Measurements from ENCODE around the gene ARHGEF40.
A peak's percentile ranks its signal among the peaks of the same experiment; 100 is the strongest.
"Not testable (repeated sequence)": the region's sequence is repeated elsewhere in the genome, so short reads cannot be mapped to it uniquely, and the experiment has no call there.

ARHGEF40 gene

DNA sequence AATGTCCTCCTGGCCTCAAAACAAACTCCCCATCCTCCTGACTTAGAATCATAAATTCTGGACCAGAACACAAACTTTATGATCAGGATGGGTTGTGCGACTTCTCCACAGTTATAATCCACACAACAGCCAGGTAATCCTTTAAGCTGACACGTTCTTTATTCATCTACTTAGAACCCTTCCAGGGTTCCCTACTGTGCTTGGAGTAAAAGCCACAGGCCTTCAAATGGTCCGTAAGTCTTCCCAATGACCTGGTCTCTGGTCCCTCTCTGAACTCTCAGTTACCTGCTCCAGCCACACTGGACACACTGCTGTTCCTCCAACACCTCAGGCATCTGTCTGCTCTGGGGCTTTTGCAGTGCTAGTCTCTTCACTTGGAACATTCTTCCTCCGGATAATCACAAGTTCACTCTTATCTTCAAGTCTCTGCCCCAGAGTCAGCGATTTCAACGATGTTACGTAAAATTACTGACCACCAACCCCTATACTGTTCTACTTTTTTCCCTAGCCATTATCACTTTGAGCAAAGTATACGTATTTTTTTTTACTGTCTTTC lies 29.7 kb upstream of the ARHGEF40 start:
- no peak for DNase-seq

DNA sequence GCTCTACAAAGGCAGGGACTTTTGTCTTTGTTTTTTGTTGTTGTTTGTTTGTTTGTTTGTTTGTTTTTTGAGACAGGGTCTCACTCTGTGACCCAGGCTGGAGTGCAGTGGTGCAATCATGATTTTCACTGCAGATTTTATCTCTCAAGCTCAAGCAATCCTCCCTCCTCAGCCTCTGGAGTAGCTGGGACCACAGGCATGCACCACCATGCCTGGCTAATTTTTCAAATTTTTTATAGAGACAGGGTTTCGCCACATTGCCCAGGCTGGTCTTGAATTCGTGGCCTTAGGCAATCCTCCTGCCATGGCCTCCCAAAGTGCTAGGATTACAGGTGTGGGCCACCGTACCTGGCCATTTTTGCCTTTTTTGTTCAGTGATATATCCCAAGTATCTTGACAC lies 29.2 kb upstream of the ARHGEF40 start:
- not testable (repeated sequence) for DNase-seq

DNA sequence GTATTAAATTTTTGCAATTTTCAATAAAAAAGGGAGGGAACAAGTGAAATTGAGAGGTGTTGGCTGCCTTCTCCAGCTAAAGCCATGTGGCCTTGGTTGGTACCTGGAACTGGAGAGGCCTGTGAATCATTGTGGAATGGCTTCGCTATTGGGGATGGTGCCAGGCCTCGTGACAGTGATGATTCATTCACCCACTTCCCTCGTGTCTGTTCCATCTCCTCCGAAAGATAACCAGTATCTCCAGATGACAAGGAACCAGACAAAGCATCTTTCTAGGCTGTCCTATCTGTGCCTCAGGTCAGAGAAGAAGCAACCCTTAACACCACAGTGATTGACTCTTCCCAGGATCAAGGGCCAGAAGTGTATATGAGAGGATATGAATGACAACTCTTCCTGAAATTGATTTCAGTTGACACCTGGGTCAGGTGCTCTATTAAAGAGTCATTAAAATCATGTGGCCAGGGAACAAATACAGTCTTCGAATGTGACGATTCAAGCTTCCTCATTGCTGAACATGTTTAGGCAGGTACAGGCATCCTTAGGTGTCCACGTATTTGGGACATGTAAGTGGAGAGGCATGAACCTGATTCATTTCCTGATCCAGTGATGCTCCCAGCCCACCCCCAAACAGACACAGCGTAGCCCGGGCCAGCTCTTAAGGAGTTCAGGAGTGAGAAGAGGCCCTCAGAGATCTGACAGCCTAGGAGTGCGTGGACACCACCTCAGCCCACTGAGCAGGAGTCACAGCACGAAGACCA lies 28.2 kb upstream of the ARHGEF40 start, which contains the start of gene RNASE7:
Gene RNASE7, plus strand, starts transcription at position 687 of the 758 bp plus-strand sequence. CDS start 631 bp downstream, outside the sequence.
- no peak for DNase-seq

DNA sequence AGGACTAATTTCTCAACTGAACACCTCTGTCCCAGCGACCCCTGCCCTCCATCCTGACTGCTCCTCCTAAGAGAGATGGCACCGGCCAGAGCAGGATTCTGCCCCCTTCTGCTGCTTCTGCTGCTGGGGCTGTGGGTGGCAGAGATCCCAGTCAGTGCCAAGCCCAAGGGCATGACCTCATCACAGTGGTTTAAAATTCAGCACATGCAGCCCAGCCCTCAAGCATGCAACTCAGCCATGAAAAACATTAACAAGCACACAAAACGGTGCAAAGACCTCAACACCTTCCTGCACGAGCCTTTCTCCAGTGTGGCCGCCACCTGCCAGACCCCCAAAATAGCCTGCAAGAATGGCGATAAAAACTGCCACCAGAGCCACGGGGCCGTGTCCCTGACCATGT lies 27.2 kb upstream of the ARHGEF40 start:
- DNase-seq = no peak

DNA sequence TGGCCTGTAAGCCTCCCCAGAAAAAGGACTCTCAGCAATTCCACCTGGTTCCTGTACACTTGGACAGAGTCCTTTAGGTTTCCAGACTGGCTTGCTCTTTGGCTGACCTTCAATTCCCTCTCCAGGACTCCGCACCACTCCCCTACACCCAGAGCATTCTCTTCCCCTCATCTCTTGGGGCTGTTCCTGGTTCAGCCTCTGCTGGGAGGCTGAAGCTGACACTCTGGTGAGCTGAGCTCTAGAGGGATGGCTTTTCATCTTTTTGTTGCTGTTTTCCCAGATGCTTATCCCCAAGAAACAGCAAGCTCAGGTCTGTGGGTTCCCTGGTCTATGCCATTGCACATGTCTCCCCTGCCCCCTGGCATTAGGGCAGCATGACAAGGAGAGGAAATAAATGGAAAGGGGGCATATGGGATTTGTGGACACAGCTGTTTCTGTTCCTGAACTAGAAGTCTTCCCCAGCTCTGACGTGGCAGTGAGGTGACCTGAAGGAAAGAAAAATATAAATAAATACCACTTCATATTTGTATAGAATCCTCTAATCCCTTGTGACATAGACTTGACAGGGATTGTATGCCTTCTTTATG lies 26.6 kb upstream of the ARHGEF40 start:
- no peak for DNase-seq

DNA sequence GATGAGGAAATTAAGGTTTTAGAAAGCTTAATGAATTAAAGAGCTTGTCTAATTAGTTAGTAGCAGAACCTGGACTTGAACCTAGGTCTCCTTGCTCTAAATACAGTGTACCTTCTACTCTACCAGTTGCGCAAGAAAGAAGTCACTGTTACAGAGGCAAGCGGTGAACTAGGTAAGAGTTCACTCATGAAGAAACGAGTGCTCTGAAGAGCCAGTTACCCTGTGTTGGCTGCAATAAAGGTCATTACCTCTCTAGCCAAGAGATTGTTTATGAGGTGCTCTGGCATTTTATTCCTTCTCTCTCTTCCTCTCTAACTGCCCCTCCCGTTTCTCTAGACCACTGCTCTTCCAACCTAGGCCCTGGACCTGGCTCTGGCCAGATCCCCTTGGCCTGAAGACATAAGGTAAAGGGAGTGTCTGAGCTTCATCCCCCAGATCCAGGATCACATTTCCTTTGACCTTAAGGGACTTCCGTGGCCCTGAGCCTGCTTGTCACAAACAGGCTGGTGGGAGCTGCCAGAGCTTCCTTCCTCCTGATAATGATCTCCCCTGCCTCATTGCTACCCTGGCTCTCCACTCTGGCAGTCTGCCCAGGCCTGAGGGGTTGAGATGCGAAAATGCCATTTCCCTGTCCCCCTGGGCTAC lies 26.0 kb upstream of the ARHGEF40 start:
- peak; percentile 84 for DNase-seq

DNA sequence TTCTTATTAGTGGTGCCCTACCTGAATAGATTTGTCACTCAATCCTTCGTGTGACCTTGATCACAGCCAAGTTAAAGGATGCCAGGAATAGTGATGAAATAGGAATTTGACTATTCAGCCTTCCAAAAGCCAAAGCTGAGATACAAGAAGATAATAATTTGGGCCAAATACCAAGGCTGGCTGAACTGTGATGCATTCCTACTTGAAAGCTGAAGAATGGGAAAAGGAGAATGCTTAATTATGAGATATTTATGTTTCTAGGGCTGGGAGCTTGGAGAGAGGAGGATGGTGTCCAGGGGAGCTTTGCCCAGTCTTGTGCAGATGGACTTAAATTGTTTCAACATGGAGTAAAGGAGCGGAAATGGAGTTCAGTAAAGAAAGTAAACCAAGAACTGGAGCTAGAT lies 22.7 kb upstream of the ARHGEF40 start:
- no peak for DNase-seq

DNA sequence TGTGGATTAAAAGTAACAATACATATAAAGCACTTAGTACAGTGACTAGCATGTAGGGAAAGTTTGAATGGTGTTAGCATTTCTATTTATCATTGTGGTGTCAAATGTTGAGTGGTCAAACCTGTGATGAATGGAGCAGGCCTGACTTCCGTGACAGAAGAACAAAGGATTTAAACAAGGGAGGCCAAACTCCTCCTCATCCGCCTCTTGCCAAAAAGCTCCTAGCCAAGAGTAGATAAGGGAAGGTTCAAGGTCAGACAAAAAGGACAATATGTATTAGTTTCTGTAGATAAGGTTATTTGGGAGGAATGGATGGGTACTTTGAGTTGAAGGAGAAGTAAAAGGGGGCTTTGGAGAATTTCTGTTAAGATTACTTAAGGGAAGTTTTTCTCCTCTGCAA lies 21.5 kb upstream of the ARHGEF40 start:
- DNase-seq = no peak

DNA sequence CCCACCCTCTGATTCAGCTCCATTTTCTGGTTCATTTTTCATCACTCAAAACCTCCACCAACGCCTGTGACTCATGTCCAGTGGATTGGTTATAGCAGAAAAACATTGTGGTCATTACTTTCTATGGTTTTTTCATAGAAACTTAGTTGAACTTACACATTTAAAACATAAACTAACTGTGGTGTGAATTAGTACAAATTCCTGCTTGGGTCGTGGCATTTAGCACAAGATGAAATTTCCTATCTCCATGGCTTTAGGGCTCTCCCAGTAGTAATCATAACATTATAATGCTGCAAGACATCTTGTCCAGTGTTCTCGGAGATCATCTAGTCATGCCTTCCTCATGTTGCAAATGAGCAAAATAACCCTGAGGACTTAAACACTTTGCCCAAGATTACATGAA lies 20.8 kb upstream of the ARHGEF40 start:
- DNase-seq = no peak

DNA sequence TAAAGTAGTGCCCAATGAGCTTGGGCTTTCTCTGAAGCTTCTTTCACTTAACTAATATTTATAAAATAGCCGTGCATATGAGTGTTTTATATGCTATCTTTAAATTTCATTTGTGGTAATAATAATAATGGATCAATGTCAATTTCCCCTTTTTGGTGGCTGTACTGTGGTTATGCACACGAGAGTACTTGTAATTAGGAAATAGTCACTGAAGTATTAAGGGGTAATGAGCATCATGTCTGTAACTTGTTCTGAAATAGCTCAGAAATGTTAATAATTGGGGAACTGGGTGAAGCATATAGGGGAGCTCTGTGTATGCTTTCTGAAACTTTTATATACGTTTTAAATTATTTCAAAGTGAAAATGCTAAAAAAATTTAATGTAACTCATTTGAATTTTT lies 19.5 kb upstream of the ARHGEF40 start:
- DNase-seq = no peak

DNA sequence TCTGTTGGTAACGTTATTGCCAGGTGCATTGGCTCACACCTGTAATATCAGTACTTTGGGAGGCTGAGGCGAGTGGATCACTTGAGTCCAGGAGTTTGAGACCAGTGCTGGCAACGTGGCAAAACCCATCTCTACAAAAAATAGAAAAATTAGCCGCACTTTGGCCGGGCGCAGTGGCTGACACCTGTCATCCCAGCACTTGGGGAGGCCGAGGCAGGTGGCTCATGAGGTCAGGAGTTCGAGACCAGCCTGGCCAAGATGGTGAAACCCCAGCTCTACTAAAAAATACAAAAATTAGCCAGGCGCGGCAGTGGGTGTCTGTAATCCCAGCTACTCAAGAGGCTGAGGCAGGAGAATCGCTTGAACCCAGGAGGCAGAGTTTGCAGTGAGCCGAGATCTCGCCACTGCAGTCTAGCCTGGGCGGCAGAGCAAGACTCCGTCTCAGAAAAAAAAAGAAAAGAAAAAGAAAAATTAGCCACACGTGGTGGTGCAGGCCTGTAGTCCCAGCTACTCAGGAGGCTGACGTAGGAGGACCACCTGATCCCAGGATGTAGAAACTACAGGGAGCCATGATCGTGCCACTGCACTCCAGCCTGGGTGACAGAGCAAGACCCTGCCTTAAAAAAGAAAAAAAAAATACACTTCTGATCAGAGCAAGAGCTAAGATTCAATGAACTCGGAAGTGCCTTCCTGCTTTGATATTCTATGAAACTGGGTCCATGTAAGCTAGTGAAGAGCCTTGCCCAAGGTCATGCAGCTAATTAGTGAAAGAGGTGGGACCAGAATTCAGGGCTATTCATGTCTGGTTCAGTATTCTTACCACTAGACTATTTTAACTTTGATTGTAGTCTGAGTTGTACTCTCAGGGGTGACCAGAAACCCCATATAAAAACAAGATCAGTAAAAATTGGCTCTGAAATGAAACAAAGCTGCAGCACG lies 16.7 kb upstream of the ARHGEF40 start:
- no peak for DNase-seq

DNA sequence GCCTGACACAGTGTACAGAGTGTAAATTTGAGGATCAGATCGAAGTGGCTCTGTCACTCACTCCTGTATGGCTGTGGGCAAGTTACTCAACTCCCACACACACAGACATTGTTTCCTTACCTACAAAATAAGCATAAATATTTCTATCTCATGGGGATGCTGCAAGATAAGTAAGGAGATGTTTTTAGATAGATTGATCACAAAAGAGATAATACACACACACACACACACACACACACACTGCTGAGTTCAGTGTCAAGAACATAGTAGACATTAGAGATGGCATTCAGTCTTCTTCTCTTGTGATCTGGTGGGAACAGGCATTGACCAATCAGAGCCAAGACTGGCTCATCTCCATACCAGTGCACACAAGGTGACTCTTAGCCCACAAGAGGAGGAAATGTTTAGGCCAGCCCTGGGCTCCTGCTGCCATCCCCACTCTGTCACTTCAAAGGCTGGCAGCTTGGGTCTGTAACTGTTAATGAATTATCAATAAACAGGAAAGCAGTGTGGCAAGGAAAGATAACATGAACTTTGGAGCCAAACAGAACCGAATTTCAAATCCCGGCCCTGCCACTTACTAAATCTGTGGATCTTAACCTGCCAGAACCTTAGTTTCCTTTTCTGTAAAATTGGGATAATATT lies 15.9 kb upstream of the ARHGEF40 start:
- no peak for DNase-seq

DNA sequence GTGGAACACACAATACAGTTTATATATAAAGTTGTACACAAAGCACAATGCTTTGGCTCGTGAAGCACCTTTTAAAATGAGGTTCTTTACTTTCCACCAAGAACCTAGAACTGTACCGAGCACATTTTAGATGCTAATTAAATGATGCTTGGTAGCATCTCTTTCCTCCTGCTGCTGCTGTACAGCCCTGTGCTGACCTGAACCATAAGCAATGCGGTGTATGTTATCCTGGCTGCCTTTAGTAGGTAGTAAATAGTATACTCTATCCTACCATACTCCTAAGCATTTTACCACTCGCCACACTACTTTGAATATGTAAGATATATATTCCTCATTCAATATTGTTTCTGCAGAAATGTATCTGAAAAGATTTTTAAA lies 15.3 kb upstream of the ARHGEF40 start:
- DNase-seq = no peak

DNA sequence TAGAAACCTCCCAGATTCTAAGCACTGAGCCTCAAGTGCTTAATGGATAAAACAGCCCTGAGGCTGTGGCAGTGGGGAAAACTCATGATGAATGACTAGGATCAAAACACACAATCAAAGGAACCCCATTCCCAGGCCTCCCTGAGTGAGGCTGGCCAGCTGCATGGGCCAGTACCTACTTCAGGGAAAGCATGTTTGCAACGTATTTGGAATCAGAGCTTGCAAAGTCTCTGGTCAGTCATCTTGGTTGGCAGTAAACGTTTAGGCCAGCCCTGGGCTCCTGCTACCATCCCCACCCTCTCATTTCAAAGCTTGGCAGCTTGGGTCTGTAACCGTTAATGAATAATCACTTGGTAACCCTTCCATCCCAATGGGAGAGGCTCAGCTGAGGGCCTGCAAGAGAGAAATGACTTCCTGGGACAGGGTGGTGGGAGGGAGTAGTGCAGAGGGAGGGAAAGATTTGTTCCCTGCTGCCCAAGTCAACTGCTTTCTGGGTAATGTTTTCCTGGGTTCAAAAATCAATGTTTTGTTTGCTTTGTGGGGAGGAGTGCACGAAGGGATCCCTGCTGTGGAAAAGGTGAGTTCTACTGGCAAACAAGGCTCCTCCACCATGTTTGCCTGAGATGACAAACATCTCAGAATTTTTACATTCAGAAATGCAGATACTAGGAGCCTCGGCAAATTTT lies 14.5 kb upstream of the ARHGEF40 start:
- no peak for DNase-seq

DNA sequence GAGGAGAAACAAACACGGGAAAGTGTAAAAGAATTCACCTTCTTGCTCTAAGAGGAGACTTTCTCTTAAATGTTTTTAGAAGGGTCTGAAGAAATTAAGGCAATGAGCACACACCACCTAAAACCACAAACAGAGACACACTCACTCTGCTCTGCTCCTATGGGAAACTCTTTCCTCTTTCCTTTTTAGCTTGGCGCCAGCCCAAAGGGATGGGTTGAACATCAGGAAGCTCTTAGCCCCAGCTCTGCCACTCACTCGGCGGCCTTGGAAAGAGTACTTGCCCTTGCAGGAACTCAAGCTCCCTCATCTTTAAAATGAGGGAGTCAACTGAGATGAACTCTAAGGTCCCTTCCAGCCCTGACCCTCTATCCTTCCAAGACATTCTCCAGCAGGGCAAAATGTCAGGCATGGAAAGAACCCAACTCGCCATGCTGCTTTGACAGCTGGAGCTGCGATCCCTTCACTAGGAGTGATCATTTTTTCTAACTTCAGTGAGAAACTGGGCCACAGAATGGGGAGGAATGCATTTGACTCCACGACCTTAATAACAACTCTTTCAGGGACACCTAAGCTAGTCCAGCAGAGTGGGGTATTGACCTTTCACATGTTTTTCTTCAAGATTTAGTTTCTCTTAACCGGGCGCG lies 13.5 kb upstream of the ARHGEF40 start:
- DNase-seq = no peak

DNA sequence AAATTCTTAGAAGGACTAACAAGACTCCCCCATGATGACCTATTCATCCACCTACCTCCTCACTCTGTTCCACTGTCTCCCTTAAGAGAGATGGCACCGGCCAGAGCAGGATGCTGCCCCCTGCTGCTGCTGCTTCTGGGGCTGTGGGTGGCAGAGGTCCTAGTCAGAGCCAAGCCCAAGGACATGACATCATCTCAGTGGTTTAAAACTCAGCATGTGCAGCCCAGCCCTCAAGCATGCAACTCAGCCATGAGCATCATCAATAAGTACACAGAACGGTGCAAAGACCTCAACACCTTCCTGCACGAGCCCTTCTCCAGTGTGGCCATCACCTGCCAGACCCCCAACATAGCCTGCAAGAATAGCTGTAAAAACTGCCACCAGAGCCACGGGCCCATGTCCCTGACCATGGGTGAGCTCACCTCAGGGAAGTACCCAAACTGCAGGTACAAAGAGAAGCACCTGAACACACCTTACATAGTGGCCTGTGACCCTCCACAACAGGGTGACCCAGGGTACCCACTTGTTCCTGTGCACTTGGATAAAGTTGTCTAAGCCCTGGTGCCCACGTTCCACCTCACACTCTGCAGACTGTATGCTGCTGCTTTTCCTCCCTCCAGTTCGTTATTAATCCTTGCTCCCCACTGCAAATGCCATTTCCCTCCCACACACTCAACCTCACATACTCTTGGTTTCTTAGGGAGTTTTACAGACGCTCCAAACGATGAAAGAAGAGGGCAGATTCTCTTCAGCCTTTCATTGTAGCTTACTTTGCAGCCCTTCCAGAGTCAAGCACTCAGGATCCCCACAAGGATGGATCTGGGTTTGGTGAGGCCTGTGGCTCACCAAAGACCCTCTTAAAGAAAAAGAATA lies 12.1 kb upstream of the ARHGEF40 start, which contains the start of gene RNASE8:
Gene RNASE8, plus strand, starts transcription at position 20 of the 873 bp plus-strand sequence. Its CDS starts 71 bp downstream, at position 91.
- no peak for DNase-seq

DNA sequence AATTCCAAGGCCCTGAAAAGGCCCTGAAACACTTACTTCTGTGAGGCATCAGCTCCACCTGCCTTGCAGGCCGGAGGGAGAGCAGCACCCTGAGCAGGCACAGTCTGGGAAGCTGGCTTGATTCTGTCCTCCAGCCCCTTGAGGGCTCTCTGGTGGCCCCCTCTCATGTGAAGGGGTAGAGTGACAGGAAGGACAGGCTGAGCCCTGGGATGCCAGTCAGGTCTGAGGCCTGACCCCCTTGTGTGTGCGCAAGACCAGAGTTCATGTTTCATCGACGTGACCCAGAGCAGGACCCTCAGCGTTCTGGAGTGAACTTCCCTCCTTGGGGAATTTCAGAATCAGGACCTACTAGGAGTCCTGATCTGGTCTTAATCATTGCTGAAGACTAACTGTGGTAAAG lies 11.2 kb upstream of the ARHGEF40 start:
- no peak for DNase-seq

DNA sequence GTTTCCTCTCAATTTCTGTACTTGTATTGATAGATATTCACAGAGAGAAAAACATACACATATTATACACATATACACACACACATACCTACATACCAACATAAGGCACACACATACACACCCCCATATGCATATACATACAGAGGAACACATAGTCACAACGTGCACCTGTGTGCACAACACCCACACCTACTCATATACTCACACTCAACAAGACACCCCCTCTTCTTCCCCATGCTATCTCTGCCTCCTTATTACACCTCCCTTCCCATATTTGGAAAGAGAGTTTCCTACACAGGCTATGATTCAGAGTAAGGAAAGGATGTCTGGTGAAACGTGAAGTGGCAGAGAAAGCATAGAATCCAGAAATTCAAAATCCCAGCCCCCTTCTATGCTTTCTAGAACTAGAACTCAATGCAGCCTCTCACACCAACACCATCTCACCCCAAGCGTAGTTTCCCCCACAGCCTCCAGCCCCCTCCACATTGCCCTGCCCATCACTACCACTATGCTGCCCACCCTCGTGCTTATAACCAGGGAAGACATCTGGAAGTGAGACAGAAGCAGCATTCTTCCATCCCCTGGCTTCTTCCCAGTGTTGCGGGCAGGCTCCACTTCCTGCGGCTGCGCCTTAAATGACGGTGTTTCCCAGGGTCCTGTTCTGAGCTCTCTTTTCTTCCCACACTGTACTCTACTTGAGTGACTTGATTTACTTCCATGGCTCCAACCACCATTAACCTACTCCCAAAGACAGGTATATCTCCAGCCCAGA lies 10.1 kb upstream of the ARHGEF40 start:
- DNase-seq = no peak
